Stromal cell of bone marrow (primary cell): ENCODE results near the gene RNF4.
"Not testable (repeated sequence)": the region's sequence is repeated elsewhere in the genome, so short reads cannot be mapped to it uniquely, and the experiment has no call there.

Source experiments
- DNase-seq: peaks from one replicate; pipeline ENCODE4 v3.0.0-alpha.2; 2012; ENCODE audit warnings: low read depth

Gene RNF4

GRCh38 chr4:2468456-2469191 is at the start of gene RNF4:
Gene RNF4, plus strand, starts transcription at chr4:2469106. Its CDS starts 21,388 bp downstream, at chr4:2490494.
- DNase-seq: peak; percentile 93

- no peak for DNase-seq
These were observed 49.1 kb upstream of the RNF4 start for GRCh38 chr4:2419814-2420213.

GRCh38 chr4:2421928-2422327 is 47.0 kb upstream of the RNF4 start:
- DNase-seq: no peak

GRCh38 chr4:2423066-2423465 is 45.8 kb upstream of the RNF4 start:
- no peak for DNase-seq

GRCh38 chr4:2423695-2424094 is 45.2 kb upstream of the RNF4 start:
- no peak for DNase-seq

GRCh38 chr4:2424581-2424980 is 44.3 kb upstream of the RNF4 start:
- no peak for DNase-seq

GRCh38 chr4:2425386-2426068 is 43.4 kb upstream of the RNF4 start:
- DNase-seq: no peak

- DNase-seq: no peak
These were observed 42.9 kb upstream of the RNF4 start for GRCh38 chr4:2426069-2426397.

- DNase-seq: no peak
These were observed 42.1 kb upstream of the RNF4 start for GRCh38 chr4:2426711-2427275.

- no peak for DNase-seq
These were observed 41.2 kb upstream of the RNF4 start for GRCh38 chr4:2427383-2428334.

GRCh38 chr4:2428496-2429213 is 40.3 kb upstream of the RNF4 start:
- DNase-seq: no peak

- not testable (repeated sequence) for DNase-seq
These were observed 38.8 kb upstream of the RNF4 start for GRCh38 chr4:2429945-2430757.

- DNase-seq: no peak
These were observed 36.9 kb upstream of the RNF4 start for GRCh38 chr4:2432004-2432403.

- no peak for DNase-seq
These were observed 35.8 kb upstream of the RNF4 start for GRCh38 chr4:2432991-2433530.

GRCh38 chr4:2433609-2434350 is 35.1 kb upstream of the RNF4 start:
- DNase-seq: no peak

- no peak for DNase-seq
These were observed 34.5 kb upstream of the RNF4 start for GRCh38 chr4:2434420-2434819.

GRCh38 chr4:2436301-2436700 is 32.6 kb upstream of the RNF4 start:
- no peak for DNase-seq

- no peak for DNase-seq
These were observed 32.0 kb upstream of the RNF4 start for GRCh38 chr4:2436761-2437474.
